Smooth muscle cell (in vitro differentiated cells): ENCODE data around the gene ACTG2. TPM values are rescaled to one million over a fixed set of nuclear protein-coding genes. Genes with fewer than 3 reads are reported as not detected.
A peak's percentile ranks its signal among the peaks of the same experiment; 100 is the strongest.

Experiments
- DNase-seq: peaks from one replicate; lab custom pipeline; 2025; ENCODE audit not compliant: unreplicated experiment; lab: John Stamatoyannopoulos, UW
- H2AFZ ChIP-seq: fragments of 200-600 bp; sonication (generic); 2 replicates; pipeline ENCODE4 v1.6.0; 2016; ENCODE audit warnings: antibody characterized with exemption, low read depth, mild to moderate bottlenecking
- H3F3A ChIP-seq: fragments of 200-600 bp; sonication (generic); 2 replicates; pipeline ENCODE4 v1.6.0; 2017; ENCODE audit warnings: antibody characterized with exemption, low read depth
- H3K27ac ChIP-seq: fragments of 200-600 bp; sonication (generic); 2 replicates; pipeline ENCODE4 v1.5.1; 2016; ENCODE audit warnings: low read depth, mild to moderate bottlenecking
- H3K27me3 ChIP-seq: fragments of 200-600 bp; sonication (generic); 2 replicates; pipeline ENCODE4 v1.6.1; 2016; ENCODE audit warnings: low read depth, mild to moderate bottlenecking
- H3K36me3 ChIP-seq: fragments of 200-600 bp; sonication (generic); 2 replicates; pipeline ENCODE4 v1.5.1; 2016; ENCODE audit warnings: low read depth
- H3K4me1 ChIP-seq: fragments of 200-600 bp; sonication (generic); 2 replicates; pipeline ENCODE4 v1.5.1; 2016; ENCODE audit warnings: low read depth
- H3K4me2 ChIP-seq: fragments of 200-600 bp; sonication (generic); 2 replicates; pipeline ENCODE4 v1.6.0; 2016; ENCODE audit warnings: mild to moderate bottlenecking
- H3K4me3 ChIP-seq: fragments of 200-600 bp; sonication (generic); 2 replicates; pipeline ENCODE4 v1.5.1; 2016; ENCODE audit warnings: mild to moderate bottlenecking
- H3K79me2 ChIP-seq: fragments of 200-600 bp; sonication (generic); 2 replicates; pipeline ENCODE4 v1.6.0; 2016; ENCODE audit warnings: low read depth, mild to moderate bottlenecking
- H3K9ac ChIP-seq: fragments of 200-600 bp; sonication (generic); 2 replicates; pipeline ENCODE4 v1.6.0; 2016; ENCODE audit warnings: low read depth
- H3K9me3 ChIP-seq: fragments of 200-600 bp; sonication (generic); replicated peaks from 2 replicates; pipeline ENCODE4 v1.5.1; 2016; ENCODE audit warnings: low read depth
- H4K20me1 ChIP-seq: fragments of 200-600 bp; sonication (generic); 2 replicates; pipeline ENCODE4 v1.6.0; 2016; ENCODE audit warnings: low read depth
- CTCF ChIP-seq: fragments of 200-600 bp; sonication (generic); IDR thresholded peaks from 2 replicates; pipeline ENCODE4 v1.5.1; 2017; ENCODE audit warnings: borderline replicate concordance, mild to moderate bottlenecking, antibody characterized with exemption; ENCODE audit not compliant: insufficient read depth, poor library complexity, severe bottlenecking
- WGBS: methylation state at CpG from one replicate; pipeline ENCODE4 v1.1.7; 2016; ENCODE audit warnings: low lambda C conversion rate; 5-methylcytosine and 5-hydroxymethylcytosine counted together
- polyA plus RNA-seq: library from polyadenylated mRNA; unstranded; fragments of >200 nt; fragmentation: Nextera tagmentation; extraction: Ambion mirVana; gene quantifications from 2 replicates; pipeline ENCODE4 v1.2.1, GENCODE V29; 2016
- total RNA-seq: library from RNA; depleted of rRNA; stranded (reverse); fragments of >200 nt; gene quantifications from 2 replicates; pipeline ENCODE4 v1.2.3, GENCODE V29; 2014

Gene ACTG2
- total and polyA plus RNA-seq, 2 experiments from 2014 or later: 323 to 874 TPM

- Histone ChIP-seq H3K27me3 (no peaks in the 10 kb centered on the region), H3K4me1 (peaks cover 19% of the 10 kb centered on the region), H3K79me2 (peaks cover 82% of the 10 kb centered on the region), H3K27ac (no peak overlapping the region), H3K9me3 (no peaks in the 10 kb centered on the region), H3K9ac (no peak overlapping the region), H3K4me3 (no peak overlapping the region), H3K4me2 (no peak overlapping the region), H4K20me1 (peaks cover 100% of the 10 kb centered on the region), H3K36me3 (no peaks in the 10 kb centered on the region), H2AFZ (no peak overlapping the region), H3F3A (peaks cover 4% of the 10 kb centered on the region)
- 82% methylated on average over 4 of the region's 4 CpGs for WGBS
- no peak for DNase-seq
- TF ChIP-seq CTCF: no peak
Measured at GRCh38 chr2:73937103-73937885, 44.5 kb downstream of the ACTG2 start.

- peaks cover 14% of the 10 kb centered on the region for H3K4me1 ChIP-seq
- peaks cover 82% of the 10 kb centered on the region for H3K79me2 ChIP-seq
- H3F3A ChIP-seq: no peaks in the 10 kb centered on the region
- no peak for DNase-seq
- no peak for TF ChIP-seq CTCF
- no peaks in the 10 kb centered on the region for H3K36me3 ChIP-seq
- no peak overlapping the region for H3K9ac ChIP-seq
- H3K27me3 ChIP-seq: no peaks in the 10 kb centered on the region
- H3K9me3 ChIP-seq: no peaks in the 10 kb centered on the region
- peak overlapping the region; percentile 40 for H3K4me2 ChIP-seq
- peaks cover 100% of the 10 kb centered on the region for H4K20me1 ChIP-seq
- H3K27ac ChIP-seq: peak overlapping the region; percentile 64
- H2AFZ ChIP-seq: no peak overlapping the region
- no peak overlapping the region for H3K4me3 ChIP-seq
Measured at GRCh38 chr2:73937899-73938298, 45.1 kb downstream of the ACTG2 start.

- DNase-seq: no peak
- no peak overlapping the region for H3K9ac ChIP-seq
- H3K9me3 ChIP-seq: no peaks in the 10 kb centered on the region
- peaks cover 100% of the 10 kb centered on the region for H4K20me1 ChIP-seq
- H3K36me3 ChIP-seq: no peaks in the 10 kb centered on the region
- H3F3A ChIP-seq: no peaks in the 10 kb centered on the region
- H3K27ac ChIP-seq: peak overlapping the region; percentile 64
- no peak overlapping the region for H2AFZ ChIP-seq
- WGBS: 75% methylated on average over 5 of the region's 5 CpGs
- no peak for TF ChIP-seq CTCF
- peaks cover 14% of the 10 kb centered on the region for H3K4me1 ChIP-seq
- H3K27me3 ChIP-seq: no peaks in the 10 kb centered on the region
- H3K79me2 ChIP-seq: peaks cover 82% of the 10 kb centered on the region
- peak overlapping the region; percentile 40 for H3K4me2 ChIP-seq
- no peak overlapping the region for H3K4me3 ChIP-seq
Measured at GRCh38 chr2:73938718-73939352, 46.0 kb downstream of the ACTG2 start.
